Vagina (tissue), 2 donors: ENCODE results near the gene ZCCHC7. TPM values are rescaled to one million over a fixed set of nuclear protein-coding genes. Genes with fewer than 3 reads are reported as not detected.

ENCODE experiments used
- DNase-seq, 2 donors: peaks; one replicate each; pipeline ENCODE4 v3.0.0-alpha.2; 2017; ENCODE audit errors: extremely low spot score in 2 of 2
- H3K27ac ChIP-seq: fragments of 200-600 bp; sonication (generic); one replicate; pipeline ENCODE4 v1.5.1; 2019
- H3K27me3 ChIP-seq: fragments of 200-600 bp; sonication (generic); one replicate; pipeline ENCODE4 v1.5.1; 2019
- H3K36me3 ChIP-seq, 2 donors: fragments of 200-600 bp; sonication (generic); one replicate each; pipeline ENCODE4 v1.5.1; 2017 to 2019
- H3K4me1 ChIP-seq: fragments of 200-600 bp; sonication (generic); one replicate; pipeline ENCODE4 v1.5.1; 2019
- H3K4me3 ChIP-seq, 2 donors: fragments of 200-600 bp; sonication (generic); 1 replicate in 1 of 2; 2 replicates in 1 of 2; pipeline ENCODE4 v1.5.1; 2016 to 2019
- H3K9me3 ChIP-seq: fragments of 200-600 bp; sonication (generic); one replicate; pipeline ENCODE4 v1.5.1; 2019
- CTCF ChIP-seq, 3 experiments: fragments of 450-650 bp in 2 of 3; fragments of 200-600 bp in 1 of 3; sonication (generic) in 1 of 3; IDR thresholded peaks; one replicate each; pipeline ENCODE4 v1.5.1; 2017 to 2019; ENCODE audit warnings: antibody characterized with exemption in 3 of 3, mild to moderate bottlenecking in 2 of 3, moderate library complexity in 2 of 3
- POLR2A ChIP-seq, 2 donors: fragments of 450-650 bp; IDR thresholded peaks; one replicate each; pipeline ENCODE4 v1.6.1; 2017; ENCODE audit warnings: antibody characterized with exemption in 2 of 2, mild to moderate bottlenecking in 2 of 2, moderate library complexity in 2 of 2
- POLR2AphosphoS5 ChIP-seq, 2 donors: sonication (generic); formaldehyde crosslinking; IDR thresholded peaks; one replicate each; pipeline ENCODE4 v1.9.0; 2017; ENCODE audit warnings: antibody characterized with exemption in 2 of 2, mild to moderate bottlenecking in 2 of 2, low read depth in 1 of 2; ENCODE audit not compliant: insufficient read depth in 1 of 2
- intact Hi-C: fragments of 100-400 bp; cut with DNase I; formaldehyde crosslinking; loops from one replicate; pipeline ENCODE4 v1.15.1; 2023
- total RNA-seq: library from RNA; depleted of rRNA; stranded (reverse); fragments of >200 nt; gene quantifications from one replicate; pipeline ENCODE4 v1.2.3, GENCODE V29; 2016

ZCCHC7 gene
- total RNA-seq, 1 donor from 2014 or later, result 15.2 TPM

- no peaks in the 10 kb centered on the region for H3K27me3 ChIP-seq
- H3K4me3 ChIP-seq, result no peak overlapping the region
- no peak overlapping the region for H3K27ac ChIP-seq
- TF ChIP-seq POLR2A (IDR thresholded peaks at IDR 0.05) (no peak), CTCF (IDR thresholded peaks at IDR 0.05) (no peak), POLR2AphosphoS5 (IDR thresholded peaks at IDR 0.05; ENCODE audit: insufficient read depth in 1 of 2, low read depth in 1 of 2) (no peak)
- no peaks in the 10 kb centered on the region for H3K36me3 ChIP-seq
- H3K9me3 ChIP-seq, result no peaks in the 10 kb centered on the region
- H3K4me1 ChIP-seq, result no peaks in the 10 kb centered on the region
- intact Hi-C loops, result no loop called here
- DNase-seq, result no peak
These were observed 153.2 kb downstream of the ZCCHC7 start for GRCh38 chr9:37273595-37273994.

- Histone ChIP-seq H3K27me3 (no peaks in the 10 kb centered on the region), H3K27ac (no peak overlapping the region), H3K4me1 (no peaks in the 10 kb centered on the region), H3K4me3 (no peak overlapping the region), H3K36me3 (no peaks in the 10 kb centered on the region), H3K9me3 (no peaks in the 10 kb centered on the region)
- intact Hi-C loops, result no loop called here
- TF ChIP-seq POLR2A (IDR thresholded peaks at IDR 0.05), result no peak
- no peak for TF ChIP-seq POLR2AphosphoS5 (IDR thresholded peaks at IDR 0.05; ENCODE audit: insufficient read depth in 1 of 2, low read depth in 1 of 2)
- no peak for TF ChIP-seq CTCF (IDR thresholded peaks at IDR 0.05)
- no peak for DNase-seq
These were observed 161.2 kb downstream of the ZCCHC7 start for GRCh38 chr9:37281541-37281940.

- no peaks in the 10 kb centered on the region for H3K27me3 ChIP-seq
- no peak for DNase-seq
- no peaks in the 10 kb centered on the region for H3K4me1 ChIP-seq
- no peak overlapping the region for H3K27ac ChIP-seq
- no peak overlapping the region for H3K4me3 ChIP-seq
- H3K9me3 ChIP-seq, result no peaks in the 10 kb centered on the region
- no peak for TF ChIP-seq CTCF (IDR thresholded peaks at IDR 0.05)
- no peak for TF ChIP-seq POLR2AphosphoS5 (IDR thresholded peaks at IDR 0.05; ENCODE audit: insufficient read depth in 1 of 2, low read depth in 1 of 2)
- TF ChIP-seq POLR2A (IDR thresholded peaks at IDR 0.05), result no peak
- intact Hi-C loops, result no loop called here
- H3K36me3 ChIP-seq, result no peaks in the 10 kb centered on the region
These were observed 163.5 kb downstream of the ZCCHC7 start for GRCh38 chr9:37283730-37284325.

- TF ChIP-seq CTCF (IDR thresholded peaks at IDR 0.05) (no peak), POLR2A (IDR thresholded peaks at IDR 0.05) (no peak), POLR2AphosphoS5 (IDR thresholded peaks at IDR 0.05; ENCODE audit: insufficient read depth in 1 of 2, low read depth in 1 of 2) (no peak)
- H3K27ac ChIP-seq, result no peak overlapping the region
- H3K27me3 ChIP-seq, result no peaks in the 10 kb centered on the region
- no peaks in the 10 kb centered on the region for H3K9me3 ChIP-seq
- intact Hi-C loops, result no loop called here
- no peaks in the 10 kb centered on the region for H3K36me3 ChIP-seq
- no peak for DNase-seq
- H3K4me1 ChIP-seq, result no peaks in the 10 kb centered on the region
- no peak overlapping the region for H3K4me3 ChIP-seq
These were observed 164.3 kb downstream of the ZCCHC7 start for GRCh38 chr9:37284636-37285035.

GRCh38 chr9:37286530-37287175 lies 166.3 kb downstream of the ZCCHC7 start:
- no peak for TF ChIP-seq POLR2AphosphoS5 (IDR thresholded peaks at IDR 0.05; ENCODE audit: insufficient read depth in 1 of 2, low read depth in 1 of 2)
- TF ChIP-seq CTCF (IDR thresholded peaks at IDR 0.05), result no peak
- no peak for TF ChIP-seq POLR2A (IDR thresholded peaks at IDR 0.05)
- intact Hi-C loops, result no loop called here

More at GRCh38 chr9:37286530-37287175, 166.3 kb downstream of the ZCCHC7 start:
- Histone ChIP-seq H3K4me3 (no peak overlapping the region), H3K27me3 (no peaks in the 10 kb centered on the region), H3K36me3 (no peaks in the 10 kb centered on the region), H3K9me3 (no peaks in the 10 kb centered on the region), H3K4me1 (peaks cover 9% of the 10 kb centered on the region), H3K27ac (no peak overlapping the region)
- DNase-seq, result no peak
